Bronchial smooth muscle cell (primary cell): Measurements from ENCODE around the gene UBE4B. TPM values are rescaled to one million over a fixed set of nuclear protein-coding genes. Genes with fewer than 3 reads are reported as not detected.

Source experiments
- total RNA-seq: library from RNA; depleted of rRNA; stranded (reverse); fragments of >200 nt; gene quantifications from 2 replicates; pipeline ENCODE4 v1.2.1, GENCODE V29; 2014

Gene UBE4B
- 26.5 and 27.4 TPM in 2 replicates for total RNA-seq

GRCh38 chr1:10032590-10033358 is at the start of gene UBE4B:
UBE4B (plus strand) TSS chr1:10032958; CDS start chr1:10033671, 713 bp downstream.

GRCh38 chr1:9996624-9997582 is 35.9 kb upstream of the UBE4B start, which contains the start of gene RBP7:
RBP7 (plus strand) TSS chr1:9997228; CDS start chr1:9997259, 31 bp downstream.

GRCh38 chr1:10209905-10210810 is 177.4 kb downstream of the UBE4B start, which contains the start of gene KIF1B:
KIF1B (plus strand) TSS chr1:10210570; CDS start chr1:10232329, 21,759 bp downstream.

Other genes with a start within 250 kb of the UBE4B start
- gene CLSTN1, start 209.0 kb upstream of the UBE4B start, total RNA-seq: 60.4 and 78.0 TPM in 2 replicates
- 23.8 and 30.1 TPM in 2 replicates for gene CTNNBIP1, start 122.7 kb upstream of the UBE4B start, total RNA-seq
- 17.8 and 21.1 TPM in 2 replicates for gene LZIC, start 89.6 kb upstream of the UBE4B start, total RNA-seq
- 15.6 and 18.0 TPM in 2 replicates for gene NMNAT1, start 89.5 kb upstream of the UBE4B start, total RNA-seq
- not detected in 2 replicates for gene RBP7, start 35.7 kb upstream of the UBE4B start, total RNA-seq
- gene KIF1B, start 177.6 kb downstream of the UBE4B start, total RNA-seq: 18.3 and 22.6 TPM in 2 replicates